Prostate gland (tissue), 2 donors: ENCODE results near the gene SPRYD3.

Experiments
- CTCF ChIP-seq, 4 experiments: fragments of 200-600 bp in 2 of 4; fragments of 450-650 bp in 2 of 4; sonication (generic) in 2 of 4; IDR thresholded peaks; 1 replicate in 3 of 4; 2 replicates in 1 of 4; pipeline ENCODE4 v1.5.1; 2016 to 2019; ENCODE audit warnings: antibody characterized with exemption in 4 of 4, mild to moderate bottlenecking in 2 of 4, moderate library complexity in 2 of 4
- POLR2A ChIP-seq: fragments of 450-650 bp; IDR thresholded peaks from one replicate; pipeline ENCODE4 v1.6.1; 2016; ENCODE audit warnings: antibody characterized with exemption, mild to moderate bottlenecking

- TF ChIP-seq CTCF (IDR thresholded peaks at IDR 0.05): no peak
- TF ChIP-seq POLR2A: no peak
Observed at GRCh38 chr12:53042607-53043454, 36.4 kb downstream of the SPRYD3 start.
